ENCODE data around the gene SPDYE6. TPM values are rescaled to one million over a fixed set of nuclear protein-coding genes. Genes with fewer than 3 reads are reported as not detected.

Gene SPDYE6
- total RNA-seq, 1 donor from 2014 or later: not detected

- peaks cover 7% of the 10 kb centered on the region for H3K4me1 Mint-ChIP-seq
- intact Hi-C loops (cut with micrococcal nuclease): no loop called here
- no peak overlapping the region for H3K27ac Mint-ChIP-seq
- peaks cover 2% of the 10 kb centered on the region for H3K27me3 Mint-ChIP-seq
- no peak for DNase-seq
- no peaks in the 10 kb centered on the region for H3K36me3 Mint-ChIP-seq (ENCODE audit: low read depth)
- H3K4me3 Mint-ChIP-seq: no peak overlapping the region
- no peaks in the 10 kb centered on the region for H3K9me3 Mint-ChIP-seq
Observed at GRCh38 chr7:102296514-102296913, 59.7 kb downstream of the SPDYE6 start.

- no peaks in the 10 kb centered on the region for H3K36me3 Mint-ChIP-seq (ENCODE audit: low read depth)
- H3K4me3 Mint-ChIP-seq: no peak overlapping the region
- H3K4me1 Mint-ChIP-seq: peaks cover 10% of the 10 kb centered on the region
- DNase-seq: no peak
- no peaks in the 10 kb centered on the region for H3K9me3 Mint-ChIP-seq
- no peak overlapping the region for H3K27ac Mint-ChIP-seq
- peaks cover 2% of the 10 kb centered on the region for H3K27me3 Mint-ChIP-seq
- intact Hi-C loops (cut with micrococcal nuclease): no loop called here
Observed at GRCh38 chr7:102296179-102296438, 60.1 kb downstream of the SPDYE6 start.

Other genes starting within 250 kb of the SPDYE6 start
- 2.9 and 3.1 TPM in 2 replicates for gene SH2B2, start 69.6 kb downstream of the SPDYE6 start, total RNA-seq
- gene PRKRIP1, start 39.9 kb upstream of the SPDYE6 start, total RNA-seq: 26.4 and 31.7 TPM in 2 replicates
- gene ORAI2, start 77.1 kb upstream of the SPDYE6 start, total RNA-seq: 45.8 and 49.8 TPM in 2 replicates
- 9.9 and 10.9 TPM in 2 replicates for gene ALKBH4, start 108.4 kb upstream of the SPDYE6 start, total RNA-seq
- gene LRWD1, start 108.5 kb upstream of the SPDYE6 start, total RNA-seq: 30.5 and 32.4 TPM in 2 replicates
- 46.8 and 50.8 TPM in 2 replicates for gene POLR2J, start 122.5 kb upstream of the SPDYE6 start, total RNA-seq
- 27.1 and 28.6 TPM in 2 replicates for gene RASA4B, start 161.3 kb upstream of the SPDYE6 start, total RNA-seq
- gene UPK3BL2, start 187.3 kb upstream of the SPDYE6 start, total RNA-seq: 14.1 and 19.2 TPM in 2 replicates
- 0.19 TPM in 1 of 2 replicates, not detected in the other for gene SPDYE2, start 194.8 kb upstream of the SPDYE6 start, total RNA-seq
- gene POLR2J3, start 216.1 kb upstream of the SPDYE6 start, total RNA-seq: 49.3 and 50.9 TPM in 2 replicates